H1 (cell line): ENCODE measurements around the gene VAMP4. TPM values are rescaled to one million over a fixed set of nuclear protein-coding genes. Genes with fewer than 3 reads are reported as not detected.

Experiments
- CTCF ChIA-PET: fragments of 300-600 bp; sonication (Branson Sonifier 250); formaldehyde crosslinking; loops from one replicate; lab custom pipeline; 2021; ENCODE audit not compliant: partially characterized antibody; lab: Charles Lee
- POLR2A ChIA-PET: fragments of 300-600 bp; sonication (Branson Sonifier 250); formaldehyde crosslinking; loops from one replicate; lab custom pipeline; 2021; ENCODE audit warnings: inconsistent platforms; ENCODE audit not compliant: partially characterized antibody; lab: Charles Lee
- DNase-seq, 2 experiments: peaks; one replicate each; pipeline versions ENCODE4 v3.0.0 to v3.0.0-alpha.2; 2010 to 2022; ENCODE audit warnings: low spot score in 2 of 2, low read depth in 1 of 2, mixed read lengths in 1 of 2
- FAIRE-seq: peaks from 2 replicates; lab custom pipeline; 2011; peaks lifted over from hg19 to GRCh38; lab: Jason Lieb, UNC
- H2AFZ ChIP-seq: 2 replicates; pipeline ENCODE4 v1.8.1; 2012; ENCODE audit warnings: low read length, inconsistent platforms
- H2AK5ac ChIP-seq: 2 replicates; pipeline ENCODE4 v1.6.1; 2013; ENCODE audit warnings: low read depth, low read length
- H2BK120ac ChIP-seq: replicated peaks from 2 replicates; pipeline ENCODE3; 2013; ENCODE audit warnings: low read depth, low read length, inconsistent platforms
- H2BK12ac ChIP-seq: 2 replicates; pipeline ENCODE4 v1.6.1; 2013; ENCODE audit warnings: low read depth, low read length
- H2BK15ac ChIP-seq: 2 replicates; pipeline ENCODE4 v1.6.1; 2013; ENCODE audit warnings: low read length
- H2BK20ac ChIP-seq: 2 replicates; pipeline ENCODE4 v1.6.1; 2013; ENCODE audit warnings: low read length
- H2BK5ac ChIP-seq: 2 replicates; pipeline ENCODE4 v1.6.1; 2013; ENCODE audit warnings: low read depth, low read length
- H3K14ac ChIP-seq: 2 replicates; pipeline ENCODE4 v1.6.1; 2013; ENCODE audit warnings: inconsistent platforms; ENCODE audit not compliant: insufficient read length
- H3K18ac ChIP-seq: 2 replicates; pipeline ENCODE4 v1.6.1; 2013; ENCODE audit warnings: low read length; ENCODE audit errors: extremely low read depth
- H3K23ac ChIP-seq: 2 replicates; pipeline ENCODE4 v1.6.1; 2013; ENCODE audit warnings: inconsistent platforms; ENCODE audit not compliant: insufficient read length
- H3K23me2 ChIP-seq: 2 replicates; pipeline ENCODE4 v1.6.1; 2013; ENCODE audit warnings: low read depth, low read length
- H3K27ac ChIP-seq: 2 replicates; pipeline ENCODE4 v1.6.1; 2011; ENCODE audit warnings: low read depth, low read length, inconsistent platforms
- H3K27me3 ChIP-seq, 4 experiments: replicated peaks in 1 of 4; 1 replicate in 1 of 4; 2 replicates in 3 of 4; pipeline versions ENCODE4 v1.6.1 to v1.8.1; 2011 to 2013; ENCODE audit warnings: low read length in 3 of 4, mild to moderate bottlenecking in 3 of 4, inconsistent platforms in 2 of 4, mixed read lengths in 2 of 4, moderate library complexity in 1 of 4; ENCODE audit not compliant: control insufficient read depth in 3 of 4, insufficient read depth in 3 of 4; ENCODE audit errors: extremely low read depth in 1 of 4
- H3K36me3 ChIP-seq, 4 experiments: 2 replicates each; pipeline versions ENCODE4 v1.6.1 to v1.8.1; 2011 to 2013; ENCODE audit warnings: mild to moderate bottlenecking in 4 of 4, low read length in 3 of 4, moderate library complexity in 2 of 4, control low read depth in 1 of 4, inconsistent platforms in 1 of 4; ENCODE audit not compliant: insufficient read depth in 4 of 4, control insufficient read depth in 2 of 4
- H3K4ac ChIP-seq: replicated peaks from 2 replicates; pipeline ENCODE3; 2013; ENCODE audit warnings: low read length, low read depth, mixed read lengths, inconsistent platforms; ENCODE audit not compliant: insufficient read length
- H3K4me1 ChIP-seq, 4 experiments: replicated peaks in 1 of 4; 1 replicate in 1 of 4; 2 replicates in 3 of 4; pipeline versions ENCODE4 v1.6.1 to v1.8.1; 2011 to 2013; ENCODE audit warnings: low read length in 3 of 4, inconsistent platforms in 2 of 4, mixed read lengths in 1 of 4; ENCODE audit not compliant: insufficient read depth in 4 of 4, control insufficient read depth in 3 of 4
- H3K4me2 ChIP-seq, 2 experiments: 2 replicates each; pipeline versions ENCODE4 v1.6.1 to v1.8.1; 2011 to 2013; ENCODE audit warnings: low read depth in 2 of 2, low read length in 2 of 2, control low read depth in 1 of 2, inconsistent platforms in 1 of 2, mild to moderate bottlenecking in 1 of 2; ENCODE audit not compliant: insufficient read depth in 1 of 2
- H3K4me3 ChIP-seq, 4 experiments: fragments of 200-600, 300-600 bp in 1 of 4; sonication (generic), shearing (Covaris generic), sonication (Bioruptor Twin) in 1 of 4; 2 replicates each; pipeline versions ENCODE4 v1.5.1 to v1.8.1; 2011 to 2016; ENCODE audit warnings: low read length in 4 of 4, low read depth in 3 of 4, control low read depth in 2 of 4, inconsistent platforms in 2 of 4, mild to moderate bottlenecking in 2 of 4, mixed read lengths in 1 of 4, moderate library complexity in 1 of 4; ENCODE audit not compliant: insufficient read depth in 2 of 4; ENCODE audit errors: extremely low read depth in 1 of 4
- H3K56ac ChIP-seq: replicated peaks from 2 replicates; pipeline ENCODE3; 2013; ENCODE audit warnings: low read depth, mild to moderate bottlenecking, mixed read lengths, low read length, inconsistent platforms; ENCODE audit not compliant: insufficient read length
- H3K79me1 ChIP-seq: 2 replicates; pipeline ENCODE4 v1.6.1; 2013; ENCODE audit warnings: low read depth, low read length, control low read depth
- H3K79me2 ChIP-seq, 2 experiments: 2 replicates each; pipeline versions ENCODE4 v1.6.1 to v1.8.1; 2012 to 2013; ENCODE audit warnings: low read length in 2 of 2, mild to moderate bottlenecking in 2 of 2, inconsistent platforms in 1 of 2; ENCODE audit not compliant: insufficient read depth in 2 of 2, control insufficient read depth in 1 of 2
- H3K9ac ChIP-seq, 4 experiments: replicated peaks in 1 of 4; 1 replicate in 1 of 4; 2 replicates in 3 of 4; pipeline versions ENCODE4 v1.6.1 to v1.8.1; 2011 to 2013; ENCODE audit warnings: low read depth in 3 of 4, low read length in 3 of 4, control low read depth in 2 of 4, mild to moderate bottlenecking in 2 of 4, moderate library complexity in 2 of 4, inconsistent platforms in 1 of 4; ENCODE audit errors: extremely low read depth in 1 of 4
- H3K9me3 ChIP-seq, 2 experiments: 2 replicates each; pipeline versions ENCODE4 v1.6.1 to v1.8.1; 2012 to 2013; ENCODE audit warnings: mild to moderate bottlenecking in 2 of 2, moderate library complexity in 2 of 2, control low read depth in 1 of 2, inconsistent platforms in 1 of 2, low read depth in 1 of 2, low read length in 1 of 2, mixed read lengths in 1 of 2; ENCODE audit not compliant: insufficient read depth in 2 of 2
- H4K20me1 ChIP-seq, 2 experiments: replicated peaks in 1 of 2; 2 replicates each; pipeline versions ENCODE3 to v1.8.1; 2011 to 2013; ENCODE audit warnings: inconsistent platforms in 2 of 2, low read length in 2 of 2, mild to moderate bottlenecking in 1 of 2; ENCODE audit not compliant: insufficient read depth in 2 of 2, control insufficient read depth in 1 of 2
- H4K5ac ChIP-seq: 2 replicates; pipeline ENCODE4 v1.6.1; 2013; ENCODE audit warnings: low read length, low read depth, mixed read lengths, inconsistent platforms; ENCODE audit not compliant: insufficient read length
- H4K8ac ChIP-seq: 2 replicates; pipeline ENCODE4 v1.8.0; 2013; ENCODE audit warnings: mild to moderate bottlenecking, moderate library complexity, low read length, inconsistent platforms; ENCODE audit not compliant: insufficient read depth; ENCODE audit errors: extremely low read depth
- H4K91ac ChIP-seq: replicated peaks from 2 replicates; pipeline ENCODE3; 2013; ENCODE audit warnings: low read length, mixed read lengths, inconsistent platforms; ENCODE audit not compliant: insufficient read length
- TAF7 ChIP-seq: optimal IDR thresholded peaks from 2 replicates; pipeline ENCODE3; 2011; ENCODE audit warnings: low read depth, mild to moderate bottlenecking, inconsistent platforms, low read length, moderate library complexity, borderline replicate concordance
- WGBS, 2 experiments: shearing (Covaris generic) in 1 of 2; methylation state at CpG; one replicate each; pipeline versions ENCODE4 v1.1.6 to v1.1.7; 2013 to 2015; ENCODE audit warnings: low lambda C conversion rate in 2 of 2, mixed read lengths in 2 of 2, inconsistent platforms in 1 of 2, low coverage in 1 of 2, missing lambda C conversion rate in 1 of 2; ENCODE audit not compliant: insufficient replicate concordance in 2 of 2, insufficient coverage in 1 of 2, insufficient read length in 1 of 2; ENCODE audit errors: extremely low coverage in 1 of 2, missing lambda C conversion rate in 1 of 2; 5-methylcytosine and 5-hydroxymethylcytosine counted together
- polyA plus RNA-seq, 7 experiments: library from polyadenylated mRNA; depleted of rRNA in 3 of 7; stranded (reverse) in 5 of 7; unstranded in 2 of 7; fragments of >200 nt in 5 of 7; fragments of 200-250 nt in 2 of 7; gene quantifications; 1 replicate in 5 of 7; 2 replicates in 1 of 7; 4 replicates in 1 of 7; pipeline versions ENCODE4 v1.2.1 to v1.2.3, GENCODE V29; 2011 to 2013; ENCODE audit warnings: missing spikeins in 2 of 7, mixed read lengths in 2 of 7
- total RNA-seq: library from RNA; stranded (reverse); fragmentation: NEBNext Ultra II Directional; extraction: Animal tissue kit (Norgen Biotek cat#: 25700); gene quantifications from 2 replicates; pipeline ENCODE4 v1.2.1, GENCODE V29; 2021

The VAMP4 gene
- total and polyA plus RNA-seq, 2 of the 8 experiments (the other 6 are each of a cell fraction or from before 2014, with no cell fraction given): 1.6 to 13.9 TPM

DNA sequence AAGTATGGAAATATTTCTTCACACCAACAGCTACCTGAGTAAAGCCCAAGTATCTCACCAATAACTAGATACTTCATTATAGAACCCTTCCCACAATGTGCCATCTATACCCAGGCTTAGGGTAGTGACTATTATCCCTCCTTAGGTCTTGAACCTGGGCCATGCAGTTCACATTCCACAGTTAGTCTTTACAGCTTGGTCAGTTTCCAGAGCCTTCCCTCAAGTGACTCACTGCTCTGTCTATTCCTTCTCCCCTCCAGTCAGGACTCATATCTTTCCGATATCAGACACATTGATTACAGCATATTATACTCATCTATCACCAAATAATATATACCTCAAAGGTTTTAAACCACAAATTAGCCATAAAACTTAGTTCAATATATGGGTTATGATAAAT lies 23.6 kb downstream of the VAMP4 start:
- CTCF ChIA-PET: interaction anchor here (1.1 to 6.9 kb wide), 5 partner anchors 13 to 284 kb away, joined by 3 to 66 read pairs (median 3); no protein-coding TSS in a partner anchor
- peaks cover 4% of the 10 kb centered on the region in 2 experiments; a peak in 2 of 4 replicates for H3K9me3 ChIP-seq
- no peaks in the 10 kb centered on the region for H3K23me2 ChIP-seq
- H3K23ac ChIP-seq: no peak overlapping the region
- WGBS, 2 experiments: 82% methylated on average over 1 of the region's 1 CpG; no CpG with 5 or more reads in 1 of the 2 experiments
- FAIRE-seq (no peak), DNase-seq (no peak)
- no peak overlapping the region for H3K27ac ChIP-seq
- H2AFZ ChIP-seq: no peak overlapping the region
- H3K4ac ChIP-seq: no peak overlapping the region
- H3K18ac ChIP-seq: no peak overlapping the region
- H3K27me3 ChIP-seq: no peaks in the 10 kb centered on the region
- H3K4me1 ChIP-seq: no peaks in the 10 kb centered on the region
- no peak overlapping the region for H2BK12ac ChIP-seq
- H3K79me2 ChIP-seq: no peaks in the 10 kb centered on the region
- no peak overlapping the region for H2BK5ac ChIP-seq
- no peak overlapping the region for H2AK5ac ChIP-seq
- no peak overlapping the region for H4K8ac ChIP-seq
- no peak overlapping the region for H2BK120ac ChIP-seq
- no peak overlapping the region for H2BK15ac ChIP-seq
- H2BK20ac ChIP-seq: no peak overlapping the region
- H4K91ac ChIP-seq: no peak overlapping the region
- no peak overlapping the region for H3K4me3 ChIP-seq
- no peak overlapping the region for H3K9ac ChIP-seq
- no peak overlapping the region for H3K4me2 ChIP-seq
- no peak overlapping the region for H4K5ac ChIP-seq
- POLR2A ChIA-PET: interaction anchor here (1.3 to 1.4 kb wide), 2 partner anchors 23 to 82 kb away, joined by 3 read pairs; partner anchors contain the start of gene VAMP4
- no peaks in the 10 kb centered on the region for H3K79me1 ChIP-seq
- H3K56ac ChIP-seq: no peak overlapping the region
- no peak overlapping the region for H3K14ac ChIP-seq
- H4K20me1 ChIP-seq: no peaks in the 10 kb centered on the region
- H3K36me3 ChIP-seq: no peaks in the 10 kb centered on the region; a peak in 1 of 8 replicates
- no peak for TF ChIP-seq TAF7
